Esophagus squamous epithelium (tissue), 4 donors: ENCODE results near the gene PDZD7.

Experiments used
- CTCF ChIP-seq, 6 experiments: fragments of 450-650 bp in 4 of 6; fragments of 200-600 bp in 2 of 6; sonication (generic) in 2 of 6; IDR thresholded peaks; one replicate each; pipeline ENCODE4 v1.5.1; 2016 to 2019; ENCODE audit warnings: antibody characterized with exemption in 6 of 6, mild to moderate bottlenecking in 4 of 6, moderate library complexity in 4 of 6
- POLR2A ChIP-seq, 4 donors: fragments of 450-650 bp; IDR thresholded peaks; one replicate each; pipeline ENCODE4 v1.6.1; 2017; ENCODE audit warnings: antibody characterized with exemption in 4 of 4, mild to moderate bottlenecking in 4 of 4, moderate library complexity in 3 of 4

DNA sequence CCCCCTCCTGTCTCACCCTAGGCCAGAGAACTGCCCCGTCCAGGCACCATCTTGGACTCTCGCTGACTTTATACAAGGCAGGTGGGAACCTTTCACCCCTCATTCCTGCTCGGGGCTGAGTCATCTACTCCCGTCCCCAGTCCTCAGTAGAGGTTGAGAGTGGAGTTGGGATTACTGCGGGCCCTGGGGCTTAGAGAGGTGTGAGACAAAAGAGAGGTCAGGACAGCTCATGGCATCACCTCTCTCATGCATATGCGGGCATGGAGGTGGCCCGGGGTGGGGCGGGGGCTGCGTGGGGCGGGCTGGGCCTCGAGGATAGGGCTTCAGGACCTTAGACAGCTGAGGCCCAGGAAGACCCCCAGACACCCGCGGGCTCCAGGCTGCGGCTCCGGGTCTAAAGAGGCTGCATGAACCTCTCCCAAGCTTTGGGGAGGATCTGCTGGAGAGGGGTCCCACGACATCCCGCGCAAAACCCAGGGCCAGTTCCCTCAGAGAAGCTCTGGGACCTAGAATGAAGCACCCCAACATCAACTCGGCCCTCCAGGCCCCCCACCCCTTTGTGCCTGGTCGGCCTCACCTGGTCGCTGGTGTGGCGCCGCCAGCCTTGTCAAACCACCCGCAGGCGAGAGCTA lies 317 bp downstream of the PDZD7 start:
- TF ChIP-seq CTCF (IDR thresholded peaks at IDR 0.05): no peak
- no peak for TF ChIP-seq POLR2A (IDR thresholded peaks at IDR 0.05)
